IPS-18c (cell line): ENCODE results near the gene OR9G4.

Source experiments
- H3K4me3 ChIP-seq: 2 replicates; pipeline ENCODE4 v1.7.0; 2013; ENCODE audit warnings: low read depth, mild to moderate bottlenecking, low read length, moderate library complexity; ENCODE audit not compliant: insufficient read depth
- H3K9me3 ChIP-seq: one replicate; pipeline ENCODE4 v1.6.1; 2013; ENCODE audit warnings: mild to moderate bottlenecking, low read length, moderate library complexity; ENCODE audit not compliant: control insufficient read depth, insufficient read depth

OR9G4 gene

GRCh38 chr11:56693428-56693827, 55.1 kb downstream of the OR9G4 start:
- Histone ChIP-seq H3K9me3 (no peaks in the 10 kb centered on the region), H3K4me3 (no peak overlapping the region)
